CD4-positive, alpha-beta T cell treated with Interleukin-15 for 4 hours (primary cell): Measurements from ENCODE around the gene NR2E1.
A peak's percentile ranks its signal among the peaks of the same experiment; 100 is the strongest.

ENCODE experiments used
- DNase-seq: peaks from one replicate; pipeline ENCODE4 v3.0.0-alpha.2; 2020; ENCODE audit warnings: low spot score

Gene NR2E1

DNA sequence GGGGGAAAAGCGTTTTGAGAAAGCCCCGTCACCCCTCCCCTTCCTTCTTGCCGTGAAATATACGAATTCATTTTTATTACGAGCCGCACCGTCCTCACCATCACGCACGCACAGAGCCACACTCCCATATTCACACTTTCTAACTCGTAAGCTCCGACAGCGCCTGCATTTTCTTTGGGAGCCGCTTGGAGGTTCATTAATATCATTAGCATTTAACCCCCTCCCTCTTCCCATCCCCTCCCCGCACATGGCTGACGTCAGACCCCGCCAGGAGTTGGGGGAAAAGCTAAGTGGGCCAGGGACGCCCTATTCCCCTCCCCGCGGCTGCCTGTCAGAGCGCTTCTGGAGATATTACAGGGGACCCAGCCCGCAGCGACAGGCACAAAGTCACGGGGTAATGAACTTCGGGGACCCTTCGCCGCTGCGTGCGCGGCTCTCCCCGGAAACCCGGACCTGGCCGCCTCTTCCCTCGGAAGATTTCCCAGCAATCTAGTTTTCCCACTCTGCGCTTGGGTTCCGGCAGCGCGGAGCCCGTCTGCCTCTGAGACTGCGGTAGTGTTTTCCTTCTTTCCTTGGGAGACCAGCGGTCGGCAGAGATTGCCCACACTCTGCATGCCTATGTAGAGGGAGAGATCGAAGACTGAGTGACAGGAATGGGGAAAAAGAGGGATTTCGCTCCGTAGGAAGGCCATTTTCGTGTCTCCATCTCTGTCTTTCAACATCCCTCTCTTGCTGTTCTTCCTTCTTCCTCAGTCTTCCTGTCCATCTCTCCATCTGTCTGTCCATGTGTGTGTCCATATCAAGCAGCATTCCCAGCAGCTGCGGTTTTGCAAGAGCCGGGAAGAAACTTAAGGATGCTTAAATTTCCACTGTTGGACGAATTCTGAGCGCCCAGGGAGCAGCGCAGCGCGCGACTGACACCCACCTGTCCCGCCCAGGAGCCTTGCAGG is at the start of gene NR2E1:
NR2E1 (plus strand) TSS at position 309 of the 950 bp plus-strand sequence. CDS start 744 bp downstream, outside the sequence.
- no peak for DNase-seq

- no peak for DNase-seq
Observed at GRCh38 chr6:108116546-108117426, 49.0 kb upstream of the NR2E1 start.

DNA sequence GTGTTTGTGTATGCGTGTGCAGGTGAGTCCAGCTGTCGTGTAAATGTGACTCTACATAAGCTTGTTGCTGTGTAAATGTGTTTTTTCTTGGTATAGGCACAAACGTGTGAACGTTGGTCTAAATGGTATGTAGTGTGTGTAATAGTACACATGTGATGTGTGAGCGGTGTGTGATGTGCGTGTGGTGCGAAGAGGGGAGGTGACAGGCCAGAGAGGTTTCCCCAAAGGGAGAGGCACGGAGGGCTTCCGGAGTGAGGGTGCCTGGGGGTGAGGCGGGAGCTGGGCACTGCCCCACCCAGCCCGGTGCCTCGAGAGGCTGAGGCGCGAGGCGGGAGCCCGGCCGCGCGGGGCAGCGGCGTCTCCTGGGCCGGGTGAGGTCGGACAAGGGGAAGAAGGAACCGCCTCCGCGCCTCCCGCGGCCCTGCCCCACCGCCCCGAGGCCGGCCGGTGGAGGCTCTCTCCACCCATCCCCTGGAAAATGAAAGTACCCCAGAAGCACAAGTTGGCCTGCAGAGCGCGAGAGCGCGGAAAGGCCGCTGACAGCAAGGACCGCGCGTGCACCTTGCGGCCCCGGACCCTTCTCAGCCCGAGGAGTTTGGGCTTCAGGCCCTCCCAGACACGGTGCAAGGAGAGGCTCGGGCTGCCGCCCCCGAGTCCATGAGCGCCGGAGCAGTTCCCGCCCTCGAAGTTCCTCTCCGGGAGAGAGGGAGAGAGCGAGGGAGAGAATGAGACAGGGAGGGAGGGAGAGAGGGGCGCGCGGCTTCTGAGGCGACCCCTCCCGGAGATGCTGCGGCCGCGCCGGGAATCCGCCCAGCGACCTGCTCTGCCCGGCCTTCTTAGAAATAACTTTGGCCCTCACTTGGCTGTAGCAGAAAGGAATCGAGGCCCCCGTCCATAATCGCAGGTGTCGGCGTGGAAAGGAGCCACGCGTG is 48.1 kb upstream of the NR2E1 start:
- peak; percentile 19 for DNase-seq

DNA sequence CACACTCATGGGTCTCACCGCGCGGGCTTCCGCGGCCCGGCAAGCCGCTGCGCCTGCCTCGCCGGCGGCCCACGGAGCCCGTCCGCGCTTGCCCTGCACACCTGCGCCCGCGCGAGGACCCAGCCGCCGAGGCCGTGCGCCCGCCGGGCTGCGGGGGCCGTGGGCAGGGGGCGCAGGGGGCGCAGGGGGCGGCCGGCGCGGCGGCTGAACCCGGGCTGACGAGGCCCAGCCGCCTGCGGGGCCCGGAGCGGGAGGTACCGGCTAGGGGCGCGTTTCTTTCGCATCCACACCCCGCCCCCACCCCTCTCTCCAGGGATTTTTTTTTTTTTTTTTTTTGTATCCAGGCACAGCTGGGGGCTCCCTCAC is 47.5 kb upstream of the NR2E1 start:
- no peak for DNase-seq

DNA sequence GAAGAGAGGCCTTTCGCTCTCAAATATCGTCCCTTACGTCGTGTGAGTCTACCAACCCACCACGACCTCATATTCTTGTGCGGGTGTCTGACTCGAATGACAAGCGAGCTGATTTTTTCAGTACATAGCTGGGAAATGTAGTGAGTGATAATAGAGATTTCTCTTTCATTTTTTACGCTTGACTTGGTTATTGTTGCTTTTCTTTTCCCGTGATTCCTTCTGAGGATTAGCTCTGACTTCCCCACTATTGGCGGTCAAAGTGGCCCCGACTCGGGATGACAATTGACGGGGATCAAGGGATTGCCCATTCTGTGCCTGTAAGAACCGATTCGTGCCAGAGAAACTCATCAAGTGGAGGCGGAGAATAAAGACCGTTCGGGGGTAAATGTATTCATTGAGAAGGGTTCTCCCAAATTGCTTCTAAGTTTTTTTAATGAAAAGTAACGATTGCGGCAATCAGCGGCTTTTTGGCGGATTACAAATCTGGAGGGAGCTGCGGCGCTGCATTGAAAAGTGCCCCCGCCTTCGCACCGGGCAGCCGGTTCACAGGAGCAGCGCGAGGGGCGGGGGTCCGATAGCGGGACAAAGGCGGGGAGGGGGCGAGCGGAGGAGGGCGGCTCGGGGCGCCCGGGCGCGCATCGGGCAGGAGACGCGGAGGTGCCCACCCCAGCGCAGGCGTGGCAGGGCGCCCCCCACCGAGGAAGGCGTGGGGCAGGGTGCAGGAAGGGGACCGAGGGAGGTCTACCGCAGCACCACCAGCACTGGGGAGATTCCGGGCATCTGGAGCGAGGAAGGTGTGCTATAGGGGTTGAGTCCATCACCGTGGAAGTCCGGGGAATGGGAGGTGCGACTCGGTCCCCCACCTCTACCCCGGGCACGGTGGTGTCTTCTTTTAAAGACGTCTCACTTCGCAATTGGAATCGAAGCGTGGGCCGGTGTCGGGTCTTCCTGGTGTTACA is 46.7 kb upstream of the NR2E1 start:
- no peak for DNase-seq

- no peak for DNase-seq
Observed at GRCh38 chr6:108119769-108120141, 46.1 kb upstream of the NR2E1 start.

GRCh38 chr6:108120311-108120710 is 45.5 kb upstream of the NR2E1 start:
- DNase-seq, result no peak

GRCh38 chr6:108121612-108122011 is 44.2 kb upstream of the NR2E1 start:
- no peak for DNase-seq

- DNase-seq, result no peak
Observed at GRCh38 chr6:108123481-108123929, 42.3 kb upstream of the NR2E1 start.

DNA sequence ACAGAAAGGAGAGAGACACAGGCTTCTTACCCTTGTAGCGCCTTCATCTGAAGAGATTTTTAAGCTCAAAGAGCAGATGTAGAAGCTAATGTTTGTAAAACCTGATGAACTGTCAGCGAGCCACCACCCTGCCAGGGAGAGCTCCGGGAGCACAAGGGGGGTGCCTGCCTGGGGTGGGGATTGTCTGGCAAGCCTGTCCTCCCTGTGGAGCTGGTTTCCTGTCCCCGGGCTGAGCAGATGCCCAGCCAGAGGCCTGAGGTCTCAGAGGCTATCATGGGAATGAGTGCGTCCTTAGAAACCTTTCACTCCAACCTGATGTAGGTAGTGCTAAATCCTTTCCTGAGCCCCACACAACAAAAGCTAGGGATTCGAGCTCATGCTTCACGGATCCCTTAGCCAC is 41.9 kb upstream of the NR2E1 start:
- no peak for DNase-seq

DNA sequence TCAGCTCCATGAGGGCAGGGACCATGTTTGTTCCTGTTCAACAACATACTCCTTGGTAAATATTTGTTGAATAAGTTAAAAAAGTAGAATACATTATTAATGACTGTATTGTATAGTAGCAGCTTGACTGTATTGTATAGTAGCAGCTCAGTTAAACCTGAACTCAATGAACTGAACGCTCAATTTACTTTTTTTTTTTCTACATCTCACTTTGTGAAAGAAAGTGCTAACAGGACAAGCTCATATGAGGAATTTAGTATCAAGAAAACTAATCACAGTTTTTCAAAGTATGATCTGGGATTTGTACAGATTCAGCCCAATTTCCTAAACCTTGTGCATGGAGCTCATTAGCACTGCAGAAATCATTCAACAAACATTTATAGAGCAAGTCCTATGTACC is 38.8 kb upstream of the NR2E1 start:
- DNase-seq, result no peak

DNA sequence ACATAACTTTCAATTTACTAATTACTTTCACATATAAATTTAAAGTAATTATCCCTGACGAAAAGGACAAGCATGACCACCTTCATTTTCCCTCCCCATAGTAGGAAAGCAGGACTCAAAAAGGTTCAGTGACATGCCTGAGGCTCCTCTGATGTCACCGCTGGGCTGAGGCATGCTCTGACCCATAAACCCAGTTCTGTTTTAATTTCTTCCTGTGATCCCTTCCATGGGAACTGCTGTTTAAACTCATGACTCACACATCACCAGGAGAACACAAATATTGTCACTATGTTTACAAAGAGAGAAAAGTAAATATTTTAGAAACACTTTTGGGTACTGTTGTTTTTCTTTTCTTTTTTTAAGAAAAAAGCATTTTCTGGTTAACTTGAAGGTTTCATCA is 38.0 kb upstream of the NR2E1 start:
- no peak for DNase-seq

GRCh38 chr6:108130262-108130661 is 35.6 kb upstream of the NR2E1 start:
- DNase-seq, result no peak

DNA sequence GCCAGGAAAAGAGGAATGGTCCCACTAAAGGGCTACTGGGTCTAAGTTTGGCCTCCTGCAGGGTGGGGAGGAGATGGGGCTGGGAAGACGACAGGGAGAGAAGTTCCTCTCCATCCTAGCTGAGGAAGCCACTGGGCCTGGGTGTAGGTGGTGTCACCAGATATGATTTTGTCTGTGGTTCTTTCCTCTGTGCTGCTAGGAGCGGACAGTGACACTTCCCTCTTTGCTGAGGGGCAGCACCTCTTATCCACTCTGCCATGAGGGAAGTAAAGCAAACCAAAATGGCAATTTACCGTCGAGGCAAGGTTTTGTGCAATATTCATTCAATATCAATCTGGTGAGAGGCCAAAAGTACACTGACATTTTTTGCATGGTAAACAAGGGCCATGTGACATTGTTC is 33.0 kb upstream of the NR2E1 start:
- DNase-seq, result no peak

DNA sequence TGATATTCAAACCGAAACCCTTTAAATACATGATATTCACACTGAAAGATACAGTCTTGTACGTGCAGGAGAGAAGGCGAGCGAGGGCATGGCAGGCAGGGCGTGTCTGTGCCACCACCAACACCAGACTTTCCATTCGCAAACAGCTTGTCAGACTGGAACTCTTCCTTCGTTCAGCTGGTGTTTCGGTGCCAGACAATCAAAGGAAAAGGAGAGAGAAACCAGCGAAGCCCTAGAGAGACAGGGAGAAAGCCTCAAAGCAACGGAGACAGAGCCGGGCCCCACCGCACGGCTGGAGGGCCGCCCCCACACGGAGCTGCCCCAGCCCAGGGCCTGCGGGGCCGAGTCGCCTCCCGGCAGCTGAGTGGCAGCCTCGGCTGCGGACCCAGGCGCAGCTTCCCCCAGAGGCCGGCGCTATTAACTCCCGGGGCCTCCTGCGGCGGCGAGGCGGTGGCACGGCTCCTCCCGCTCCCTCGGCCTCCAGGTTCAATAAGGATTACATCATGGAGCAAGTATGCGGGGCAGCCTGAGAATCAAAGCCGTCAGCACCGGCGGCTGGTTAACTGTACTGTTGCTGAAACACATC is 32.1 kb upstream of the NR2E1 start:
- no peak for DNase-seq

DNA sequence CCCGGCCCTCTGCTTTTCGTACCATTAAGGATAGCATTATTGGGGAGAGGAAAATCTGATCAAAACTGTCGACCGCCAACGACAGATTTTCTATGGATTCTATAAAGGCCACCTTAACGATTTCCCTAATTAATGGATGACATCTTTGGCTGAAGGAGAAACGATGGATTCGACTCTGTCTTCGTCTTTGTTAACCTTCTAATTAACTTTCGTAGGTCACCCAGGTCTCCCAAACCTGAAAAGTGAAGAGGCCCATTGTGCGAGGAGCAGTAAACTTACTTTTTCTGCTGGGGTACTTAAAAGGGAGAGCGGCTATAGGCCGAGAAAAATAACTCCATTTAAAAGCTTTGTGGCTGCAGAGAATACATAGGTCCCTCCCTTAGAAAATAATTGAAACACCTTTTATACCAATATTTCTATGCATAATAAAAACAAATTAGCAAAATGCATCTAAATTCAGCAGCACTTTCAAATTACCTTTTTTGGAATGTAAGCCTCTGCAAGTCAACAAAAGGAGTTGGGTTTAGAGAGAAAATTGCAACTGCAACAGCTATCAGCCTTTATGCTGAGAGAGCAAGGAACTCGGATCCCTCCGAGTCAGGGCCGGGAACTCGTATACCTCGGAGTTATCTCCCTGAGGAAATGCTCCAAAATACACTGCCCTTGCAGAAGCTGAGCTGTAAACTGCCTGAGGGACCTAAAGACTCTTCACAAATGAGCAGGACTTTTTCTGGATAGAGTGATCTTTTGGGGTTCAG is 31.4 kb upstream of the NR2E1 start:
- DNase-seq, result no peak

- no peak for DNase-seq
Observed at GRCh38 chr6:108142240-108142639, 23.6 kb upstream of the NR2E1 start.

DNA sequence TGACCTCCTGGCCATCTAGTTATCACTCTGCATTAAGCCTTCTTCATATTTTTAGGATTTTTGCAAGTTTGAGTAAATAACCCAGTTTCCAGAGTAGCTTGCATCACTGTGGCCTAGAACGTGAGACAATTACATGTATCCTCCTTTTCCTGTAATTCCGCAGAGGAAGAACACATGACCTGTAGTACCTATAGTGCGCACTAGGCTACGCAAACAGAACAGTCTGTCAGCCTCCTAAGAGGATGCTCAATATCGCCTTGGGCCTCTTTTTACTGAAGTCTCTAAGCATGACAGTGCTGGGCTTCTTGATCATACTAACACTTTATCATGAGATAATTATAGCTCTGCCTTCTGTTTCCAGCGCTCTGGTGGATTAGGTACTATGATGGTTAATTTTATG is 20.2 kb upstream of the NR2E1 start:
- no peak for DNase-seq

- no peak for DNase-seq
Observed at GRCh38 chr6:108152446-108152845, 13.4 kb upstream of the NR2E1 start.
